ENCODE measurements around the gene PCK2. TPM values are rescaled to one million over a fixed set of nuclear protein-coding genes. Genes with fewer than 3 reads are reported as not detected.

PCK2 gene
- total and polyA plus RNA-seq, 4 donors, result 3.9 to 7.0 (median 5.8) TPM

GRCh38 chr14:24123424-24124417 lies 29.6 kb downstream of the PCK2 start:
- no peaks in the 10 kb centered on the region for H3K27me3 ChIP-seq (ENCODE audit: control insufficient read depth, insufficient read depth, low read length)
- 88% methylated on average over 9 of the region's 9 CpGs for WGBS (ENCODE audit: insufficient coverage)
- no peak for DNase-seq (ENCODE audit: low read depth in 4 of 6, low spot score in 6 of 6)
- H3K4me1 ChIP-seq (ENCODE audit: control insufficient read depth, insufficient read depth, low read length), result no peaks in the 10 kb centered on the region
- H3K36me3 ChIP-seq (ENCODE audit: control insufficient read depth, insufficient read depth, low read length), result peaks cover 45% of the 10 kb centered on the region
- H3K27ac ChIP-seq (ENCODE audit: low read depth, low read length), result no peak overlapping the region
- no peak overlapping the region for H3K4me3 ChIP-seq (ENCODE audit: low read depth, low read length)
- no peaks in the 10 kb centered on the region for H3K9me3 ChIP-seq (ENCODE audit: control insufficient read depth, insufficient read depth, low read length)

- peaks cover 20% of the 10 kb centered on the region for H3K36me3 ChIP-seq (ENCODE audit: control insufficient read depth, insufficient read depth, low read length)
- DNase-seq (ENCODE audit: low read depth in 4 of 6, low spot score in 6 of 6), result no peak
- H3K27ac ChIP-seq (ENCODE audit: low read depth, low read length), result no peak overlapping the region
- no peaks in the 10 kb centered on the region for H3K4me1 ChIP-seq (ENCODE audit: control insufficient read depth, insufficient read depth, low read length)
- H3K27me3 ChIP-seq (ENCODE audit: control insufficient read depth, insufficient read depth, low read length), result no peaks in the 10 kb centered on the region
- no peak overlapping the region for H3K4me3 ChIP-seq (ENCODE audit: low read depth, low read length)
- no peaks in the 10 kb centered on the region for H3K9me3 ChIP-seq (ENCODE audit: control insufficient read depth, insufficient read depth, low read length)
Measured at GRCh38 chr14:24126939-24127338, 32.8 kb downstream of the PCK2 start.

- Histone ChIP-seq H3K4me3 (ENCODE audit: low read depth, low read length) (no peak overlapping the region), H3K36me3 (ENCODE audit: control insufficient read depth, insufficient read depth, low read length) (peaks cover 20% of the 10 kb centered on the region), H3K27ac (ENCODE audit: low read depth, low read length) (no peak overlapping the region), H3K4me1 (ENCODE audit: control insufficient read depth, insufficient read depth, low read length) (no peaks in the 10 kb centered on the region), H3K27me3 (ENCODE audit: control insufficient read depth, insufficient read depth, low read length) (no peaks in the 10 kb centered on the region), H3K9me3 (ENCODE audit: control insufficient read depth, insufficient read depth, low read length) (no peaks in the 10 kb centered on the region)
- DNase-seq (ENCODE audit: low read depth in 4 of 6, low spot score in 6 of 6), result no peak
- 84% methylated on average over 2 of the region's 2 CpGs for WGBS (ENCODE audit: insufficient coverage)
Measured at GRCh38 chr14:24127673-24128072, 33.6 kb downstream of the PCK2 start.

GRCh38 chr14:24129410-24129998 lies 35.4 kb downstream of the PCK2 start:
- Histone ChIP-seq H3K4me3 (ENCODE audit: low read depth, low read length) (no peak overlapping the region), H3K36me3 (ENCODE audit: control insufficient read depth, insufficient read depth, low read length) (peaks cover 12% of the 10 kb centered on the region), H3K9me3 (ENCODE audit: control insufficient read depth, insufficient read depth, low read length) (no peaks in the 10 kb centered on the region), H3K4me1 (ENCODE audit: control insufficient read depth, insufficient read depth, low read length) (no peaks in the 10 kb centered on the region), H3K27ac (ENCODE audit: low read depth, low read length) (no peak overlapping the region), H3K27me3 (ENCODE audit: control insufficient read depth, insufficient read depth, low read length) (no peaks in the 10 kb centered on the region)
- 99% methylated on average over 4 of the region's 8 CpGs for WGBS (ENCODE audit: insufficient coverage)
- DNase-seq (ENCODE audit: low read depth in 4 of 6, low spot score in 6 of 6), result no peak

- H3K27me3 ChIP-seq (ENCODE audit: control insufficient read depth, insufficient read depth, low read length), result no peaks in the 10 kb centered on the region
- no peak within 1 kb of the TSS for H3K4me3 ChIP-seq (ENCODE audit: low read depth, low read length)
- H3K4me1 ChIP-seq (ENCODE audit: control insufficient read depth, insufficient read depth, low read length), result peaks cover 4% of the 10 kb centered on the region
- DNase-seq (ENCODE audit: low read depth in 4 of 6, low spot score in 6 of 6), result no peak
- WGBS (ENCODE audit: insufficient coverage), result 89% methylated on average over 4 of the region's 5 CpGs
- no peak within 1 kb of the TSS for H3K27ac ChIP-seq (ENCODE audit: low read depth, low read length)
- peaks cover 12% of the 10 kb centered on the region for H3K36me3 ChIP-seq (ENCODE audit: control insufficient read depth, insufficient read depth, low read length)
- no peaks in the 10 kb centered on the region for H3K9me3 ChIP-seq (ENCODE audit: control insufficient read depth, insufficient read depth, low read length)
Measured at GRCh38 chr14:24130380-24130716, 36.2 kb downstream of the PCK2 start, which contains the start of gene FITM1. FITM1 (plus strand) TSS chr14:24130659; CDS start chr14:24131564, 905 bp downstream.

- H3K4me1 ChIP-seq (ENCODE audit: control insufficient read depth, insufficient read depth, low read length), result peaks cover 7% of the 10 kb centered on the region
- 73% methylated on average over 6 of the region's 7 CpGs for WGBS (ENCODE audit: insufficient coverage)
- H3K9me3 ChIP-seq (ENCODE audit: control insufficient read depth, insufficient read depth, low read length), result no peaks in the 10 kb centered on the region
- H3K27me3 ChIP-seq (ENCODE audit: control insufficient read depth, insufficient read depth, low read length), result no peaks in the 10 kb centered on the region
- H3K27ac ChIP-seq (ENCODE audit: low read depth, low read length), result no peak overlapping the region
- no peak overlapping the region for H3K4me3 ChIP-seq (ENCODE audit: low read depth, low read length)
- H3K36me3 ChIP-seq (ENCODE audit: control insufficient read depth, insufficient read depth, low read length), result peaks cover 12% of the 10 kb centered on the region
- DNase-seq (ENCODE audit: low read depth in 4 of 6, low spot score in 6 of 6), result no peak
Measured at GRCh38 chr14:24130717-24131548, 36.8 kb downstream of the PCK2 start.

GRCh38 chr14:24131549-24131966 lies 37.4 kb downstream of the PCK2 start:
- Histone ChIP-seq H3K27me3 (ENCODE audit: control insufficient read depth, insufficient read depth, low read length) (no peaks in the 10 kb centered on the region), H3K36me3 (ENCODE audit: control insufficient read depth, insufficient read depth, low read length) (peaks cover 12% of the 10 kb centered on the region), H3K27ac (ENCODE audit: low read depth, low read length) (no peak overlapping the region), H3K4me3 (ENCODE audit: low read depth, low read length) (no peak overlapping the region), H3K9me3 (ENCODE audit: control insufficient read depth, insufficient read depth, low read length) (no peaks in the 10 kb centered on the region), H3K4me1 (ENCODE audit: control insufficient read depth, insufficient read depth, low read length) (peaks cover 10% of the 10 kb centered on the region)
- no peak for DNase-seq (ENCODE audit: low read depth in 4 of 6, low spot score in 6 of 6)
- WGBS (ENCODE audit: insufficient coverage), result 86% methylated on average over 13 of the region's 15 CpGs

- Histone ChIP-seq H3K4me1 (ENCODE audit: control insufficient read depth, insufficient read depth, low read length) (peaks cover 16% of the 10 kb centered on the region), H3K27ac (ENCODE audit: low read depth, low read length) (no peak overlapping the region), H3K27me3 (ENCODE audit: control insufficient read depth, insufficient read depth, low read length) (no peaks in the 10 kb centered on the region), H3K9me3 (ENCODE audit: control insufficient read depth, insufficient read depth, low read length) (no peaks in the 10 kb centered on the region), H3K36me3 (ENCODE audit: control insufficient read depth, insufficient read depth, low read length) (peaks cover 14% of the 10 kb centered on the region), H3K4me3 (ENCODE audit: low read depth, low read length) (no peak overlapping the region)
- WGBS (ENCODE audit: insufficient coverage), result 84% methylated on average over 24 of the region's 24 CpGs
- DNase-seq (ENCODE audit: low read depth in 4 of 6, low spot score in 6 of 6), result no peak
Measured at GRCh38 chr14:24132061-24132685, 38.1 kb downstream of the PCK2 start.

GRCh38 chr14:24132976-24133375 lies 38.9 kb downstream of the PCK2 start:
- peaks cover 22% of the 10 kb centered on the region for H3K36me3 ChIP-seq (ENCODE audit: control insufficient read depth, insufficient read depth, low read length)
- no peak overlapping the region for H3K27ac ChIP-seq (ENCODE audit: low read depth, low read length)
- no CpG with 5 or more reads among the region's 2 CpGs for WGBS (ENCODE audit: insufficient coverage)
- peaks cover 24% of the 10 kb centered on the region for H3K4me1 ChIP-seq (ENCODE audit: control insufficient read depth, insufficient read depth, low read length)
- no peak for DNase-seq (ENCODE audit: low read depth in 4 of 6, low spot score in 6 of 6)
- no peak overlapping the region for H3K4me3 ChIP-seq (ENCODE audit: low read depth, low read length)
- no peaks in the 10 kb centered on the region for H3K27me3 ChIP-seq (ENCODE audit: control insufficient read depth, insufficient read depth, low read length)
- H3K9me3 ChIP-seq (ENCODE audit: control insufficient read depth, insufficient read depth, low read length), result no peaks in the 10 kb centered on the region

Measured in spinal cord (tissue), 10 donors.